HL-60 (cell line): ENCODE results near the gene MYD88.

Experiments used
- DNase-seq, 2 experiments: peaks; one replicate each; pipeline ENCODE4 v3.0.0-alpha.2; 2010 to 2020; ENCODE audit warnings: low read depth in 1 of 2, low spot score in 1 of 2
- H3K27ac ChIP-seq: fragments of 250-450 bp; sonication (Bioruptor Pico); replicated peaks from 2 replicates; pipeline ENCODE4 v1.5.1; 2020; ENCODE audit warnings: mild to moderate bottlenecking, moderate library complexity
- H3K27me3 ChIP-seq: fragments of 250-450 bp; sonication (Bioruptor Pico); 2 replicates; pipeline ENCODE4 v1.5.1; 2021; ENCODE audit warnings: mild to moderate bottlenecking, moderate library complexity; ENCODE audit not compliant: insufficient read depth, poor library complexity, severe bottlenecking
- H3K4me3 ChIP-seq: replicated peaks from 2 replicates; pipeline ENCODE4 v1.5.1; 2011; ENCODE audit warnings: mild to moderate bottlenecking, control low read depth, low read length; ENCODE audit not compliant: insufficient read depth
- CTCF ChIP-seq: IDR thresholded peaks from one replicate; pipeline ENCODE4 v1.5.1; 2011; ENCODE audit warnings: low read length, control low read depth, inconsistent platforms; ENCODE audit not compliant: insufficient read depth
- GABPA ChIP-seq: IDR thresholded peaks from 2 replicates; pipeline ENCODE4 v1.6.1; 2012; ENCODE audit warnings: low read depth
- POLR2AphosphoS5 ChIP-seq: IDR thresholded peaks from 2 replicates; pipeline ENCODE4 v1.6.1; 2012; ENCODE audit warnings: low read depth
- REST ChIP-seq: IDR thresholded peaks from 2 replicates; pipeline ENCODE4 v1.6.1; 2012; ENCODE audit warnings: low read depth; ENCODE audit not compliant: insufficient replicate concordance
- SPI1 ChIP-seq: IDR thresholded peaks from 2 replicates; pipeline ENCODE4 v1.6.1; 2012; ENCODE audit warnings: low read depth, mild to moderate bottlenecking, borderline replicate concordance

The MYD88 gene

DNA sequence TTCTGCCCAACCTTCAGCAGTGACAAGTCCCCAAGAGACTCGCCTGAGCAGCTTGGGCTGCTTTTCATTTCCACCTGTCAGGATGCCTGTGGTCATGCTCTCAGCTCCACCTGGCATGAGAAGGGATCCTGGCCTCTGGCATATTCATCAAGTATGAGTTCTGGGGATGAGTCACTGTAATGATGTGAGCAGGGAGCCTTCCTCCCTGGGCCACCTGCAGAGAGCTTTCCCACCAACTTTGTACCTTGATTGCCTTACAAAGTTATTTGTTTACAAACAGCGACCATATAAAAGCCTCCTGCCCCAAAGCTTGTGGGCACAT, 3.5 kb downstream of the MYD88 start:
- H3K4me3 ChIP-seq = no peak overlapping the region
- H3K27me3 ChIP-seq = no peaks in the 10 kb centered on the region
- TF ChIP-seq GABPA (no peak), POLR2AphosphoS5 (no peak), REST (no peak), SPI1 (no peak), CTCF (no peak)
- DNase-seq = no peak
- H3K27ac ChIP-seq = no peak overlapping the region

DNA sequence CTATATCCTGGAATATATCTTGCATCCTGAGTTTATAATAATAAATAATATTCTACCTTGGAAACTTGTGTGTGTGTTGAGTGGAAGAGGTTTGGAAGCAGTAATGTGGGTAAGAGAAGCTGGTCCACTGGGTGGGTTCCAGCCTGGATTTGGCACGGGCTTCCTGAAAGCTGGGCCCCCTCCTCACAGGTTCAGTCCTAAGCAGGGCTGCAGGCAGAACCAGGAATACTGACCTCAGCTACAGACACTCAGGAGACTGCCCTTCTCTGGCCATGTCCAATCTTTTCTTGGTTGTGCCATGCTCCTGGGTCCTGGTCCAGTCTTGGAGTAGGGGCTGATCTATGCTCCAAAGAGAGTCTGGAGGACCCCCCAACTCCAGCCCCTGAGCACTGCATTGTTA, 4.5 kb downstream of the MYD88 start:
- Histone ChIP-seq H3K4me3 (no peak overlapping the region), H3K27me3 (no peaks in the 10 kb centered on the region), H3K27ac (no peak overlapping the region)
- no peak for DNase-seq
- TF ChIP-seq REST = no peak
- TF ChIP-seq GABPA = no peak
- no peak for TF ChIP-seq SPI1
- TF ChIP-seq POLR2AphosphoS5 = no peak
- TF ChIP-seq CTCF = no peak

DNA sequence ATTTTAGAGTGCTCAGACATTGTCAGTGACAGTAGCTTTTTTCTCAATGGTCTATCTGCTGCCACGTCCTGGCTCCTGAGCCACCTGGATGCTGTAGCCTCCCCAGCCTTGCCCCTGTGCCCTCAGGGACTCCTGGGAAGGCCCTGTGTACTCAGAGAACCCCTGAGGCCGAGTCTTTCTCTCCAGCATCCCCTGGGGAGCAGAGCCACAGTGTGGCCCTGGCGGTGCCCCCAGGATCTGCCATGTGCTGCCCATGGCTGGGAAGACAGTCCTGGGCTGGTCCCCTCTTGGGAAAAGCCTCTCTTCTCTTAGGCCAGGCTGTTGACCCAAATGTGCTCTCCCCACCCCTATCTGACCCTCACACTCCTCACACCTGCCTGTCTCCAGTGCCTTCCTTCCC, 5.0 kb downstream of the MYD88 start:
- Histone ChIP-seq H3K27me3 (no peaks in the 10 kb centered on the region), H3K4me3 (no peak overlapping the region), H3K27ac (no peak overlapping the region)
- TF ChIP-seq GABPA (no peak), SPI1 (no peak), REST (no peak), CTCF (no peak)
- DNase-seq = no peak
